ENCODE measurements around the gene P2RY11.

P2RY11 gene

DNA sequence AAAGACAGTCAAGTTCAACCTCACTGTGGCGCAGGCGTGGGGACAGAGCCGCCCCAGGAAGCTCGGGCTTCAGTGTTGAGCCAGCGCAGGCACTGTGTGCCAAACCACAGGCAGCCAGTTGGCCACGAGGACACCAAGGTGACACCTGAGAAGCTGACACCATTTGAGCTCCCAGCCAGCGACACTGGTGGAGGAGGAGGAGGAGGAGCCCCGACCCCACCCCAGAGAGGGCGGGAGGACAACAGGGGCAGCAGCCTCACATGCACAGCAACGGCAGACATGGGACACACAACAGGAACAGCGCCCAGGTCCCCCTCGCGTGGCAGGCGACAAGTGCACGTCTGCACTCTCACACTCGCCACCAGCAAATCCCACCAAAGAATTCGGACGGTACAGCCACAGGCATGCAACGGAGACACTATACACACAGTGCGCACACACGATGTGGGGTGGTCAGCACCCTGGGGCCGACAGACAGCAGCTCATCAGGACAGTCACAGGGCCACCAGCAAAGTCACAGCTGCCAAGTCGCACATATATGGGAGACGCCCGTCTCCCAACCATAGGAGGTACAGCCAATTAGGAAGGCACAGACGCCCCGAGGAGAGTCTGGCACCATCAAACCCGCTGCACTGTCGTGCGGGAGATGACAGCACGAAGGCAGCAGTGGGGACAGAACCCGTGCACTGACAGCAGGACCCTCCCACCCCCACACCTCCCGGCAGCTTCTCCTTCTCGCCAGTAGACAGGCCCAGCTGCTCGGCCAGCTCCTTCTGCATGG lies 4.8 kb downstream of the P2RY11 start:
- peaks cover 41% of the 10 kb centered on the region for H3K36me3 ChIP-seq (ENCODE audit: insufficient read depth, low read length)
- H3K9ac ChIP-seq (ENCODE audit: low read depth, low read length) = no peak overlapping the region
- no peaks in the 10 kb centered on the region for H3K4me1 ChIP-seq (ENCODE audit: insufficient read depth, low read length)
- H3K4me3 ChIP-seq (ENCODE audit: low read length) = no peak overlapping the region
- H3K27ac ChIP-seq (ENCODE audit: low read depth, low read length) = no peak overlapping the region
- H3K27me3 ChIP-seq (ENCODE audit: insufficient read depth, low read length) = no peaks in the 10 kb centered on the region
- no peaks in the 10 kb centered on the region for H3K9me3 ChIP-seq (ENCODE audit: insufficient read depth, low read depth, low read length)
- 94% methylated on average over 35 of the region's 35 CpGs for WGBS

DNA sequence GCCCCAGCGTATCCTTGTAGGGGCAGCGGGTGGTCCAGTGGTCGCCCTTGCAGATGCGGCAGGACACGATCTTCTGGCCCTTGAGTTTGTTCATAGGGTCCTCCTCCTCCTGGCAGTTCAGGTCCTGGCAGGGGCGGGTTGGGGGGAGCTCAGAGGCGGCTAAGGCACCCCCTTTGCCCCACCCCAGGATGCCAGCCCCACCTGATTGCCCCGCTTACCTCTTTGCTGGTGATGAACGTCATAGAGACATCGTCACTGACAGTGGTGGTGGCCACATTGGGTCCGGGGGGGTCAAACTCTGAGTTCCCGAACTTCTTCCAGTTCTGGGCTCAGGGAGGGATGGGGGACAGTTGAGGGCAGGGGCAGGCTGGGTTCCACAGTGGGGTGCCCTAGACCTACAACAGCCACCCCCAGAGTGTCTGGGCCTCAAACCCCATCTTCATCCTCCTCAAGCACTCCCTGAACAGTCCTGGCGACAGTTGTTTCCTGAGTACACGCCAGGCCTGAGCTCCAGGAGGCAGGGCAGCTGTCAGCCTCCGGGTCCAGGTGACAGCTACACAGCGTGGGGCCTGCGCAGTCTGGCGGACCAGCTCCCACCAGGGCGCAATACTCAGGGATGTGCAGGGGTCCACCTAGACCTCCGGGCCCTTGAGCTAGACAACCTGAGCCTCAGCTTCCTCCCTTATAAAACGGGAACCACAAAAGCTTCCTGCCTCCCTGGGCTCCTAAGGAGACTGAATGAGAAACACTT lies 5.5 kb downstream of the P2RY11 start:
- H3K36me3 ChIP-seq (ENCODE audit: insufficient read depth, low read length) = peaks cover 37% of the 10 kb centered on the region
- no peaks in the 10 kb centered on the region for H3K27me3 ChIP-seq (ENCODE audit: insufficient read depth, low read length)
- no peak overlapping the region for H3K9ac ChIP-seq (ENCODE audit: low read depth, low read length)
- H3K9me3 ChIP-seq (ENCODE audit: insufficient read depth, low read depth, low read length) = no peaks in the 10 kb centered on the region
- H3K4me1 ChIP-seq (ENCODE audit: insufficient read depth, low read length) = no peaks in the 10 kb centered on the region
- no peak overlapping the region for H3K27ac ChIP-seq (ENCODE audit: low read depth, low read length)
- no peak overlapping the region for H3K4me3 ChIP-seq (ENCODE audit: low read length)
- WGBS = 96% methylated on average over 21 of the region's 21 CpGs

DNA sequence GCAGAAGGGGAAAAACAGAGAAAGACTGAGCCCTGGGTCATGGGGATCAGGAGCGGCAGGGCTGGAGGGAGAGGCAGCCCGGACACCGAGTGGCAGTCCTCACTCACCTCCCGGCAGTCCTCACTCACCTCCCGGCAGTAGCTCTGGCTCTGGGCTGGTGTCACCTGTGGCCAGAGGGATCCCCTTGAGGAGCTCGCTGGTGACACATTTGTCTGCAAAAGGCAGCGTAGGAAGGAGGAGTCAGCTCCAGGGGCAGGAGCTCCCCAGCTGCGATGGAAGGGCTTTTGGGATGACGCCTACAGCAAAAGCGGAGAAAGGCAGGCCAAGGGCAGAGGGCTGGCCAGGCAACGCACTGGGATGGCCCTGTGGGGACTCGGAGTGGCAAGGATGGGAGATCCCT lies 7.5 kb downstream of the P2RY11 start:
- H3K27ac ChIP-seq (ENCODE audit: low read depth, low read length) = no peak overlapping the region
- H3K9me3 ChIP-seq (ENCODE audit: insufficient read depth, low read depth, low read length) = no peaks in the 10 kb centered on the region
- peaks cover 37% of the 10 kb centered on the region for H3K36me3 ChIP-seq (ENCODE audit: insufficient read depth, low read length)
- H3K9ac ChIP-seq (ENCODE audit: low read depth, low read length) = peak overlapping the region; percentile 80
- 46% methylated on average over 12 of the region's 12 CpGs for WGBS
- no peaks in the 10 kb centered on the region for H3K4me1 ChIP-seq (ENCODE audit: insufficient read depth, low read length)
- no peaks in the 10 kb centered on the region for H3K27me3 ChIP-seq (ENCODE audit: insufficient read depth, low read length)
- H3K4me3 ChIP-seq (ENCODE audit: low read length) = peak overlapping the region; percentile 77

- H3K9ac ChIP-seq (ENCODE audit: low read depth, low read length) = no peak overlapping the region
- no peaks in the 10 kb centered on the region for H3K9me3 ChIP-seq (ENCODE audit: insufficient read depth, low read depth, low read length)
- no peaks in the 10 kb centered on the region for H3K4me1 ChIP-seq (ENCODE audit: insufficient read depth, low read length)
- H3K4me3 ChIP-seq (ENCODE audit: low read length) = no peak overlapping the region
- no peak overlapping the region for H3K27ac ChIP-seq (ENCODE audit: low read depth, low read length)
- H3K27me3 ChIP-seq (ENCODE audit: insufficient read depth, low read length) = no peaks in the 10 kb centered on the region
- H3K36me3 ChIP-seq (ENCODE audit: insufficient read depth, low read length) = peaks cover 32% of the 10 kb centered on the region
- 88% methylated on average over 8 of the region's 9 CpGs for WGBS
These were observed 9.2 kb downstream of the P2RY11 start for GRCh38 chr19:10120538-10121189.

- 93% methylated on average over 6 of the region's 6 CpGs for WGBS
- no peak overlapping the region for H3K27ac ChIP-seq (ENCODE audit: low read depth, low read length)
- no peaks in the 10 kb centered on the region for H3K27me3 ChIP-seq (ENCODE audit: insufficient read depth, low read length)
- no peaks in the 10 kb centered on the region for H3K9me3 ChIP-seq (ENCODE audit: insufficient read depth, low read depth, low read length)
- H3K4me3 ChIP-seq (ENCODE audit: low read length) = no peak overlapping the region
- H3K4me1 ChIP-seq (ENCODE audit: insufficient read depth, low read length) = no peaks in the 10 kb centered on the region
- peaks cover 21% of the 10 kb centered on the region for H3K36me3 ChIP-seq (ENCODE audit: insufficient read depth, low read length)
- no peak overlapping the region for H3K9ac ChIP-seq (ENCODE audit: low read depth, low read length)
These were observed 10.6 kb downstream of the P2RY11 start for GRCh38 chr19:10122045-10122444.

DNA sequence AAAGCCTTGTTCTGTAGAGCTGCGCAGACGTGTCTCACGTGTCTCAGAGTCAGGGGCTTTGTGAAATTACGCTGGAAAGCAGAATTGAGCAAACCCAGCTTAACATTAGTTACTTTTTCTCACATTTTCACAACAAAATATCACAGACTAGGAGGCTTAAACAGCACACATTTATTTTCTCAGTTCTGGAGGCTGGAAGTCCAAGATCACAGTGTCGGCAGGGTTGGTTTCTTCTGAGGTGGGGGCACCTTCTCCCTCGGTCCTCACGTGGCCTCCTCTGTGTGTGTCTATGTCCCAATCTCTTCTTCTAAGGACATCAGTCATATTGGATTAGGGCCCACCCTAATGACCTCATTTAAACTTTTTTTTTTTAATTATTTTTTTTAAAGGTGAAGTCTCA lies 12.9 kb downstream of the P2RY11 start:
- H3K9me3 ChIP-seq (ENCODE audit: insufficient read depth, low read depth, low read length) = no peaks in the 10 kb centered on the region
- no peak overlapping the region for H3K4me3 ChIP-seq (ENCODE audit: low read length)
- no peaks in the 10 kb centered on the region for H3K27me3 ChIP-seq (ENCODE audit: insufficient read depth, low read length)
- no peak overlapping the region for H3K9ac ChIP-seq (ENCODE audit: low read depth, low read length)
- H3K36me3 ChIP-seq (ENCODE audit: insufficient read depth, low read length) = peaks cover 15% of the 10 kb centered on the region
- H3K27ac ChIP-seq (ENCODE audit: low read depth, low read length) = no peak overlapping the region
- WGBS = 88% methylated on average over 7 of the region's 7 CpGs
- H3K4me1 ChIP-seq (ENCODE audit: insufficient read depth, low read length) = no peaks in the 10 kb centered on the region

- no peaks in the 10 kb centered on the region for H3K27me3 ChIP-seq (ENCODE audit: insufficient read depth, low read length)
- WGBS = 99% methylated on average over 3 of the region's 4 CpGs
- H3K4me3 ChIP-seq (ENCODE audit: low read length) = no peak overlapping the region
- H3K27ac ChIP-seq (ENCODE audit: low read depth, low read length) = no peak overlapping the region
- H3K4me1 ChIP-seq (ENCODE audit: insufficient read depth, low read length) = no peaks in the 10 kb centered on the region
- H3K9me3 ChIP-seq (ENCODE audit: insufficient read depth, low read depth, low read length) = no peaks in the 10 kb centered on the region
- no peak overlapping the region for H3K9ac ChIP-seq (ENCODE audit: low read depth, low read length)
- H3K36me3 ChIP-seq (ENCODE audit: insufficient read depth, low read length) = peaks cover 25% of the 10 kb centered on the region
These were observed 14.7 kb downstream of the P2RY11 start for GRCh38 chr19:10126213-10126639.

DNA sequence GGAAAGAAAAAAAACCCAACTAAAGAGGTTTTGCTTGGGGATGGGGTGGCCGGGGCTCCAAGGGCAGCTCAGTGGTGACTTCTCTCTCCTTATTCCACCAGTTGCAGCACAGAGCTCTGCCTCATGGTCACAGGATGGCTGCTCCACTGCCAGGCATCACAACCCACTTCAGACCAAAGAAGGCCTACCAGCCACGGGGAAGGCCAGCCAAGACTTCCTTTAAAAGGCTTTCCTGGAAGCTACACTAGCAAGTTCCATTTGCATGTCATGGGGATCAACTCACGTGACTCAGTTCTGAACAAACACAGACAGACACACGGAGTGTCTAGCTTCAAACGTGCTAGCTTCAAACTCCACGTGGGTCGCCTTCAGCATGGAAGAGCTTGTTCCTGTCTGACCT lies 21.4 kb downstream of the P2RY11 start:
- H3K36me3 ChIP-seq (ENCODE audit: insufficient read depth, low read length) = peaks cover 74% of the 10 kb centered on the region
- H3K9ac ChIP-seq (ENCODE audit: low read depth, low read length) = no peak overlapping the region
- no peaks in the 10 kb centered on the region for H3K9me3 ChIP-seq (ENCODE audit: insufficient read depth, low read depth, low read length)
- no peaks in the 10 kb centered on the region for H3K4me1 ChIP-seq (ENCODE audit: insufficient read depth, low read length)
- 94% methylated on average over 7 of the region's 7 CpGs for WGBS
- no peaks in the 10 kb centered on the region for H3K27me3 ChIP-seq (ENCODE audit: insufficient read depth, low read length)
- no peak overlapping the region for H3K4me3 ChIP-seq (ENCODE audit: low read length)
- no peak overlapping the region for H3K27ac ChIP-seq (ENCODE audit: low read depth, low read length)

- Histone ChIP-seq H3K9ac (ENCODE audit: low read depth, low read length) (no peak overlapping the region), H3K4me3 (ENCODE audit: low read length) (no peak overlapping the region), H3K9me3 (ENCODE audit: insufficient read depth, low read depth, low read length) (no peaks in the 10 kb centered on the region), H3K27ac (ENCODE audit: low read depth, low read length) (no peak overlapping the region), H3K27me3 (ENCODE audit: insufficient read depth, low read length) (no peaks in the 10 kb centered on the region), H3K4me1 (ENCODE audit: insufficient read depth, low read length) (no peaks in the 10 kb centered on the region), H3K36me3 (ENCODE audit: insufficient read depth, low read length) (peaks cover 78% of the 10 kb centered on the region)
- 96% methylated on average over 11 of the region's 11 CpGs for WGBS
These were observed 22.1 kb downstream of the P2RY11 start for GRCh38 chr19:10133596-10133995.

DNA sequence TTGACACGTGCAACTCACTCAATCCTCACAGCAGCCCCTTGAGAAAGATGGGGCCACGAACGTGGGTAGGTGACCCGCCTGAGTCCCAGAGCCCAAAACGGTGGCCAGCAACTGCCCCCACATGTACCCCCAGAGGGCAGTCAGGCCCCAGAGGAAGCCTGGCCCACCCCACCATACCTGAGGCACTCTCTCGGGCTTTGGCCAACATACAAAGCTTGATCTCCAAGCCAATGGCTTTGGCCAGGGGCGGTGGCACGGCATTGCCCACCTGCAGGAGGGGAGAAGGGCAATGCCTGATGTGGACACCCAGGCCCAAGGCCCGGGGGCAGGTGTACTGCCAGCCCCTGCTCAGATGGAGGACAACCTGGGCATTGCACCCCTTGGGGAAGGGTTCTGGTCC lies 22.5 kb downstream of the P2RY11 start:
- no peak overlapping the region for H3K4me3 ChIP-seq (ENCODE audit: low read length)
- no peak overlapping the region for H3K9ac ChIP-seq (ENCODE audit: low read depth, low read length)
- no peaks in the 10 kb centered on the region for H3K9me3 ChIP-seq (ENCODE audit: insufficient read depth, low read depth, low read length)
- H3K27ac ChIP-seq (ENCODE audit: low read depth, low read length) = no peak overlapping the region
- H3K4me1 ChIP-seq (ENCODE audit: insufficient read depth, low read length) = no peaks in the 10 kb centered on the region
- H3K27me3 ChIP-seq (ENCODE audit: insufficient read depth, low read length) = no peaks in the 10 kb centered on the region
- 95% methylated on average over 9 of the region's 9 CpGs for WGBS
- peaks cover 81% of the 10 kb centered on the region for H3K36me3 ChIP-seq (ENCODE audit: insufficient read depth, low read length)
